ENCODE data around the gene EMD.

EMD gene

DNA sequence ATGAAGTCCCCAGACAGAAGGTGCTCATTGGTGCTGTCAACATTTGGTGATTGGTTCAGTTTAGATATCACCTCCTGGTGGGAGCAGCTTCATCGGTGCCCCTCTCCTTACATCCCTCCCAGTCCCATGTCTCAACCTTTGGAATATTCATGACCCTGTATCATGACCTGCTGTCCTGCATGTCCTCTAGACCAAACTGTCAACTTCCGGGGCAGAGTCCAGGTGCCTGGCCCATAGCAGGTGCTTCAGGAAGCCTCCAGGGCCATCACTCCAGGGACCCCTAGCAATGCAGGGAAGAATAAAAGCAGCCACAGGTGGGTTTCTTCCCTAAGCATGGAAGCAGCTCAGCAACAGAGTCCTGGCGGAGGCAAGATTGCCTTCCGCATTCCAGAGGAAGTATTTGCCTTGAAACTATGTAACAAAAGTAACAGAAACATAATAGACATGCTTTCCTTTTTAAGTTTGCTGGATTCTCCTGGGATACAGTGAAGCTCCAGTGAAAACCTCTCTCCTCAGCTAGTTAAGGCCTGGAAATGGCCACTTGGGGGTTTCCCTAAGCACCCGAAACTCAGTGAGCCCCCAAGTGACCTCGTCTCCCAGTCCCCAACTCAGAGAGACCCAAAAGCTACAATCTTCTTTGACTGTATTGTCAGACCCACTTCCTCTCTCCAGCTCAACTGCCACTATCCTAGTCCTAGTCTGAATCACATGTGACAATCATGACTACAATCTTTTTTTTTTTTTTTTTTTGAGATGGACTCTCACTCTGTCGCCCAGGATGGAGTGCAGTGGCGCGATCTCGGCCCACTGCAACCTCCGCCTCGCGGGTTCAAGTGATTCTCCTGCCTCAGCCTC, 48.0 kb downstream of the EMD start:
- no peak for DNase-seq

DNA sequence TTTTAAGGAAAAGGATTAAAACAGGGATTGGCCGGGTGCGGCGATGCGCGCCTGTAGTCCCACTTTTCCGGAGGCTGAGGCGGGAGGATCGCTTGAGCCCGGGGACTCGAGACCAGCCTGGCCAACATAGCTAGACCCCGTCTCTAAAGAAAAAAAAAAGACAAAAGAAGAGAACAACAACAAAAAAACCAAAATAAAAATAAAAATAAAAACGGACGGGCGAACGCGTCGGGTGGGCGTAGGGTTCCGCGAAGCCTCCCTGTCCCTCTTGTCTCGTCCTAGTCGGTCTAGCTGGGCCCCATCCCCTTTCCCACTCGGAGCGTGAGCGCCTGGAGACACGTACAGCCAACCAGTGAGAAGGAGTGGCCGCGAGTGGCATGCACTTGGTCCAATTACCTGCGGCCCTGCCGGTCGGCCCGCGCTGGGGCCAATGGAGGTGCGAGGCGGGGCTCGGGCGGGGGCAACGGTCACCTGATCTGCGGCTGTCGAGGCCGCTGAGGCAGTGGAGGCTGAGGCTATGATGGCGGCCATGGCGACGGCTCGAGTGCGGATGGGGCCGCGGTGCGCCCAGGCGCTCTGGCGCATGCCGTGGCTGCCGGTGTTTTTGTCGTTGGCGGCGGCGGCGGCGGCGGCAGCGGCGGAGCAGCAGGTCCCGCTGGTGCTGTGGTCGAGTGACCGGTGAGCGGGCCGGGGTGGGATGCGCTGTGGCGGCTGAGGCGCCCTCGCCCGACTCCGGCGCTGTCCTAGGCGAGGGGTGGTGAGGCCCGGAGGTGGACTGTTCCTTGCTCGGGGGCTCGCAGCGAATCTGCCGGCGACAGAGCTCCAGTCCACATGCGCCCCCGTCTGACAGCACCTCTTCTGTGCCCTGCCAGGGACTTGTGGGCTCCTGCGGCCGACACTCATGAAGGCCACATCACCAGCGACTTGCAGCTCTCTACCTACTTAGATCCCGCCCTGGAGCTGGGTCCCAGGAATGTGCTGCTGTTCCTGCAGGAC, 49.4 kb downstream of the EMD start, which contains the start of gene ATP6AP1:
Gene ATP6AP1, plus strand, starts transcription at position 502 of the 996 bp plus-strand sequence. Its CDS starts 16 bp downstream, at position 518.
- peak; percentile 74 for DNase-seq

GRCh38 chrX:154429711-154430110, 50.6 kb downstream of the EMD start:
- no peak for DNase-seq

DNA sequence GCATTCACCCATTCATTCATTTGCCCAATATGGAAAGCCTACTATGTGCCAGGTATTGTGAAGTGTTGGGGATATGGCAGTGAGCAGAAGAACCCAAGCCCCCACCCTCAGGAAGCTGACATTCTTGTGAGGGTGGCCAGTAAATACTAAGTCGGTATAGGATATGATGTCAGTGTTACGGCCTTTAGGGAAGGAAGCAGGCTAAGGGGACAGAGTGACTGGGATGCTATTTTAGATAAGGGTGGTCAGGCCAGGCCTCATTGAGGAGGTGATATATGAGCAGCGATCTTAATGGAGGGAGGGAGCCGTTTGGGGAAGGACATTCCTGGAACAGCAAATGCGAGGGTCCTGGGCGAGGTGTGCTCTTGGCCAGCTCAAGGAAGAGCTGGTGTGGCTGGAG, 51.4 kb downstream of the EMD start:
- no peak for DNase-seq

- DNase-seq = no peak
Measured at GRCh38 chrX:154430916-154431315, 51.8 kb downstream of the EMD start.

Data from effector CD8-positive, alpha-beta T cell (primary cell).